ENCODE results near the gene ZFP42.

DNA sequence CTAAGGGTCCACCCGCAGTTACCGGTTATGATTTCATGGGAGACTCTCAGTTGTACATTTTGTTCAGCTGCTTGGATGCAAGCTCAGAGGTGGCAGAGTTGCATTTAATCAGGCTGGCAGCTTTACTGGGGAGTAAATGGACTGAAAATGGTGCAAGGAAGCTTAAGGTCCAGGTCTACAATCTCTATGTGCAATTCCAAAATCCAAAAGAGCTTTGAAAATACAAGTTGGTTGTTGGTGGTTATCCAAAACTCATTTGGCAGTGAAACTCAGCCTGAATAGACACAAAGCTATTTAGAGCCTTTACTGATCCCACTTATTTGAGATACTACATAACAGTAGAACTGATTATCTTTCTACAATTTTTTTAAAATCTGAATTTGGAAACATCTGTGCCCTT lies 11.8 kb upstream of the ZFP42 start:
- TF ChIP-seq CTCF (IDR thresholded peaks at IDR 0.05 in 4 of 5, conservative IDR thresholded peaks at IDR 0.05 in 1 of 5) (no peak), POLR2A (IDR thresholded peaks at IDR 0.05) (no peak)
